NCI-H2227 (cell line): ENCODE measurements around the gene PACSIN2.

Source experiments
- DNase-seq: peaks from one replicate; lab custom pipeline; 2025; ENCODE audit not compliant: unreplicated experiment; lab: John Stamatoyannopoulos, UW

The PACSIN2 gene

DNA sequence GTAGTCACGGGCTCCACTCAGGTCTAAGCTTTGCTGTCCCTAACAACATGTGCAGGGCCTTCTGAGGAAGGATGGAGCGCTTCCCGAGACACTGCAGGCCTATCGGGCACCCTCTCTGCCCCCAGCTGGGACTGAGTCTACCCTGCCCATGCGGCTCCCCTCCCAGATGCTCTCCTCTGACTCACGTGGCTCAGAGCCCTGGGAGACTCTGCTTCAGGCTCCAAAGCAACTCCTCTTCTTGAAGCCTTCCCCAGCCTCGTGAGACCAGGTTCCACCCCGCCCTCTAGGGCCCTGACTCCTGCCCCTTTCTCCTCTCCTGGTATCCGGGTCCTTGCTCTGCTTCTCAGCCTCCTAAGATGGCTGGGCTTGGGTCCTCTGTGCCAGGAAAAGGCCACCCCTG lies 129.5 kb downstream of the PACSIN2 start:
- DNase-seq: no peak

DNA sequence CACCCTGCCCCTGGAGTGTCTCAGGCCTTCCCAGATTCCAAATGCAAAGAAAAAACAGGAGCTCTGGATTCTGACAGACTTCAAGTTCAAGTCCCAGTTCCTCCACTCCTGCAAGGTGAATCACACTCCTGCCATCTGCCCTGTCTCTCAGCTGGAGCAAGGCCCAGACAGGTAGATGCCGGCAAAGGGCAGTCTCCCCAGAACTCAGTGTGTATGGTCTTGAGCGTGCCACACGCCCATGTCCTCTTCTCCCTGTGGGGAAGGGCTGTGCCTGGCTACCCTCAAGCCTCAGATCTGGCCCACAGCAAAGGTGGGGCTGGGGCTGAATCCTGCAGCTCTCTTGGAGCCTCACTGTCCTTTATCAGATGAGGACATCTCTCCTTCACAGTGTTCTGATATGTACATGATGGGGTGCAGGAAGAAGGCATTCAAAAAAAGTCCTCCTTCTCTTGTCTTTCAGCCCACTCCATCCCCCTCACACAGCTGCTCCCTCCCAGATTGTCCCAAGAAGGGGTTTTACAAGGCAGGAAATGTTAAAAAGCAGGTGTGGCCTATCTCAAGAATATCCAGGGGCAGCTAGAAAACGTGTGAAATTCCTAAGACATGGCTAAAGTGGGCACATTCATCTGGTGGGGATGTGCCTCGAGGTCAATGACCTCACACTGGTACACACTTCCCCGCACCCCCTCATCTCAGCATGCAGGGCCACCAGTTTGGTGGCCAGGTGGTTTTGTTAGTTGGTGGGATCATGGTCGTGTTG lies 130.2 kb downstream of the PACSIN2 start:
- DNase-seq: no peak

DNA sequence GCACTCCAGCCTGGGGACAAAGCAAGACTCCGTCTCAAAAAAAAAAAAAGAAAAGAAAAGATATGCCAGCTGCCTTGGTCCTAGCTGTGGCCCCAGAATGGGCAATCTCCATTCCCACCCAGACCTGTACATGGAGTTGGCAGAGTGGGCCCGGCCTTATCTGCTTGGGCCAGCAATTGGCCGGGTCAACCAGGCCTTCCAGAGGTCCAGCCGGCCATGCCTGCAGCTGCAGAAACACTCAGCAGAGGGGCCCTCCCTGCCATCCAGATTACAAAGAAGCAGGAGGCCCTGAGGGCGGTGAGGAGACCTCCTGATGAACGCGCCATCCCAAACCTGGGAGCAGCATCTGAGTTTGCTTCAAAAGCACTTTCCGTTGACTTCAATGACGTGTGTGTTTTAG lies 131.0 kb downstream of the PACSIN2 start:
- no peak for DNase-seq

DNA sequence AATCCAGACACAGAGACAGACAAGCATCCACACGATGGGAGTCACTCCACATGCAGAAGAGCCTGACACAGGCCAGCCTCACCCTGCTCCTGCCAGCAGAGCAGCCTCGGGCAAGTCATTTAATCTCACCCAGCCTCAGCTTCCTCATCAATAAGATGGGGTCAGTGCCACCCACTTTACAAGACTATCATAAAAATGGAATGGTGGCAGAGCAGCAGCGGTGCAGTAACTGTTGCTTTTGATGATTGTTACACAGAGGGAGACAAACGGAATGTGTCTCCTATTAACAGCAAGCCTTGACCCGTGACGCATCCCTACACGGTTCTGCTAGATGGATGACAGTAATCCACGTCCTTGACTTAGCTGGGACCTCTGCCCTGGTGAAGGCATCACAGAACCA lies 131.8 kb downstream of the PACSIN2 start:
- DNase-seq: no peak

DNA sequence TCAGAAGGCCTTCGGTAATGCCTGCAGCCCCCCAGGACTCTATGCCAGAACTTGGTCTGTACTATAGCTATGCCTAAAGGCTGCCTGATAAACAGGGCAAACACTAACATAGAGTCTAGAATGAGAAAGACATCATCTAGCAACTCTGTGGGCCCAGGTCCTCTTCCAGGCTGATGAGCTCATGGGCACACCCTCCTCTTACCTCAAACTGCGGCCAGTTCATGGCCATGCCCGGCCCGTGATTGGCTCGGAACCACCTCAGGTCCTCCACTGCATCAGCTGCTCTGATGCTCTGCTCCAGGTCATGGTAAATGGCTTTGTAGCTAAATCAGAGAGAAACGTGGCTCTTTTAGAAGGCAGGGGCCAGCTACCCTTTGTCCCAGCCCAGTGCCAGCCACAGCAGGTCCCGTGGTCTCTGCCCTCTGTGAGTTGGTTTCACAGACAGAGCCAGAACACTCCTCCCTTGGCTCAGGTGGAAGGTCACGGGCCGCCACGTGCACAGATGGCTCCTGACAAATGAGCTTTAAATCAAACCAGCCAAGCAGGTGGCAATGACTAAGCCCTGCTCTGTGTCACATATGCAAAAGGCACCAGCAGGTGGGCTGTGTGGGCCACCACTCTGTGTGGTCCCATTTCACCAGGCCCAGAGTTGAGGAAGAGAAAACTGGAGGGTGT lies 132.8 kb downstream of the PACSIN2 start:
- DNase-seq: no peak

DNA sequence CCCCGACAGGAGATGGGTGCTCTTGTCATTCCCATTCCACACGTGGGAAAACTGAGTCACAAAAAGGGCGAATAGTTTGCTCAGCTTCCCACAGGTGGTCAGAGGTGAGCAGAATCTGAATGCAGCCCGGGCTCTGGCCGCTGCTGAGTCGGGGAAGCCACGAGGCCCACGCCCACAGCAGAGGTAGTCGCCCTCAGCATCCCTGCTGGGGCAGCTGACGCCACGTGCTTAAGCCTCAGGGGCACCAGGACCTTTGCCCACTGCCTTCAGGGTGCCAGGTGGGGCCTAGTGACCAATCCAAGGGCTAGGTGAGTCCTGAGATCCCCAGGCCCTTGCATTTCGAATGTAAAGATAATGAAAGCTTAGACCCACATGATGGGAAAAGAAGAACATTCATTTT lies 133.7 kb downstream of the PACSIN2 start:
- DNase-seq: no peak

DNA sequence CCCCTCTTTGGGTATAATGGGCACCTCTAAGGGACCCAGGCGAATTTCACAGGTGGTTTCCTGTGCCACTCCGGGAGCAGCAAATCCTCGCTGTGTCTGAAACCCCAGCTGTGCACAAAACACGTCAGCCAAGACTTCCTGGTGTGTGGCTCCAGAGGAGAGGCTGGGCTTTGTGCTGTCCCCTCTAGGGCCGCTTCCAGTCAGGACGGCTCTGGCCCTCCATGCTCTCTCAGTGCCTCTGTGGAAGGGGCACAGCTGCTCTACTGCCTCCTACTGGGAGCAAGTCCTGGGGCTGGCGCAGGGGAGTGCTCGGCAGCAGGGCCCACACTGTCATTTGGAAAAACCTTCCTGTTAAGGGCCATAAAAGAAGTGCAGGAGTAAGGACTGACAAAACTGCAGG lies 134.1 kb downstream of the PACSIN2 start:
- no peak for DNase-seq

DNA sequence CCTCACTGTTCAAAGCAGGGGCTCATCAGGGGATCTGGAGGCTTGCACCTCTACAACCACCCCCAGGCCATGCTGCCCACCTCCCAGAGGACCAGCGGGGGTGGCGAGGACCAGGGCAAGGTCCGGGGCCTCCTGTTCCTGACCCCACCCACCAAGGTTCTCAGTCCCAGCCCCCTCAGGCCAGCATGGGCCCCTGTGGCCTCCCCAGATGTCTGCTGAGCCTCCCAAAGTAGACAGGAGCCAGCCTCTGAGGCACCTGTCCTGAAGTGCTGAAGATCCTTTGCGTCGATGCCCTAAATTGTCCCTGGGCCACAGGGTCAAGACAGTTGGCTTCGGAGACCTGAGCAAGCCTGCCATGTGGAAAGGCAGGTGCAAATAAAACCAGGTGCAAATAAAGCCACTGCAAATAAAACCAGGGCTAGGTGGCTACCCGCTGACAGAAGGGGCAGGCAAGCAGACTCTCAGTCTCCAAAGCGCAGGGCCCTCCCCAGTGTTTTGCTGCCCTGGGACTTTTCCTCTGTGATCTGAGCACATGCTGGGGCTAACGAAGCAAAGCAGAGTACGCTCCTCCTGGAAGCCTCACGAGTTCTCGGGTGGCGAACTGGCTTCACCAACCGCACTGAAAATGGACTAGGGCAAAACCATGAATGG lies 135.5 kb downstream of the PACSIN2 start:
- no peak for DNase-seq

DNA sequence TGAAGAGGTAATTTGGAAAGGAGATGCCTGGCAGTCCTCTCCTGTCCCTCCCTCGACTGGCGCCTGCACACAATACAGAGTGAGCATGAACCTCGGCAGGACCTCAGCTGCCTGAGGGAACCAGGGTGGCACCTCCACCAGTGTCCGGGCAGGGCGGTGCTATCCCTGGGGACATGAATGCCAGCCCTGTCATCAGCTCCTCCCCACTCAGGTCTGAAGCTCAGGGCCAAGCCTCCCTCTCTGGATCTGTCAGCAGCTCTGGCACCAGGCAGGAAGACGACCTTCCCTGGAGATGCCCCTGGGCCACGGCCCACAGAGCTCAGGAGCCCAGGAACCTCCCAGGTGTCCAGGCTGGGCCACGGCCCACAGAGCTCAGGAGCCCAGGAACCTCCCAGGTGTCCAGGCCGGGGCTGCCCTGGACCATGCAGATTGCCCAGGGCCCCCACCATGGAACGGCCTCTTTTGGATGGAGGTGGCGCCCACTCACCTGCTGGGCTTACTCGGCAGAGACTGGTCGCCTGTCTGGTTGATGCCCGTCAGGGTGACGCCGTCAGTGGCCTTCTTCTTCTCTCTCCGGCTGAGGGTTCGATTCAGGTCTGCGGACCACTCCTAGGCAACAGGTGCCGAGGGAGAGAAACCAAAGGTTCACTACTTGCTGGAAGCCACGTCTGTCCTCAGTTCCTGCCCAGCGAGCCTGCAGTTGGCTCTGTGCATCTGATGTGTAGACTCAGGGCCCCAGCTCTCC lies 136.2 kb downstream of the PACSIN2 start:
- no peak for DNase-seq

DNA sequence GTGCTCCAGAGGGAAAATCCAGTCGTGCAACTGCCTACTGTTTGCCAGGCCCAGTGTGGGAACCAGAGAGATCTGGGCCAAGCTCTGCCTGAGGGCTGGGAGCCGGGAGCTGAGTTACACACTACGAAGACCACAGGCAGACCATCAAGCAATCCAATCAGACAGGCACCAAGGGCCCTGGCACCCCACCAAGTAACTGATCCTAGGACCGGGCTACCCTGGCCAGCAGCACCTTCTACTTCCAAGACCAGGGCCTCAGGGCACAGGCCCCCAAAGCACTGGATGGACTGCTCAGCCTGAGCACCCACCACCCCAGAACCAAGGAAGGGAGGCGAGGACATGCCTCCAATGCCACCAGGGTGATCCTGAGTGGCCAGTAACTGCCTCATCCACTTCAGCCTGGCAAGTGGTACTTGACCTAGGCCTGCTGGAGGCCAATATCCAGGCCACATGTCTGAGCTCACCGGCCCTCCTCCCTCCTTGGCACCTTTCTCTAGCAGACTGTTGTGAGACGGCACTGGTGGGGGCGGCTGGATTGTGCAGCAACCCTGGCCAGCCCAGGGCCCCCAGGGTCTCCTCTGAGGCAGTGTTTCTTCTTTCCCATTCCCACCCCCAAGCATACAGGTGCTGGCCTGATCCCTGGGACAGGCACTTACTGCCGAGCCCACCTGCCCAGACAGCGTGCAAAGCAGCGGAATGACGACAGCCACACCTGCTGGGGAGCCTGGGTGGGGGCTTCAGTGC lies 137.2 kb downstream of the PACSIN2 start:
- DNase-seq: no peak

DNA sequence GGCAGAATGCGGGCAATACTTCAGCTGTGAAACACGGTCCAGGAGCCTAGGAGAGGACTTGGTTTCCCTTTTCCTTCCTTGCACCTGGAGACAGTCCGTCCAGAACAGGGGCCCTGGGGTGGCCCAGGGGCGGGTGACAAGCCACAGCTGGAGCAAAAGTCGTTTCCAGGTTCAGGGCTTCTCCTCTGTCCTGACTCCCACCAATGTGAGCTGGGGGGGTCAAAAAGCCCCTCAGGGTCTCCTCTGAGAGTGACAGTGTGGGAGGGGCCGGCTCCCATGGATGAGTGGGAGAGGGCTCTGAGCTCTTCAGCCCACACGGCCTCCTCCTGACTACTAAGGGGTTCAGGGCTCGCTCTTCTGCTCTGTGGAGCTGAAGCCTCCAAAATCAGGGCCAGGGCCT lies 137.8 kb downstream of the PACSIN2 start:
- DNase-seq: no peak

DNA sequence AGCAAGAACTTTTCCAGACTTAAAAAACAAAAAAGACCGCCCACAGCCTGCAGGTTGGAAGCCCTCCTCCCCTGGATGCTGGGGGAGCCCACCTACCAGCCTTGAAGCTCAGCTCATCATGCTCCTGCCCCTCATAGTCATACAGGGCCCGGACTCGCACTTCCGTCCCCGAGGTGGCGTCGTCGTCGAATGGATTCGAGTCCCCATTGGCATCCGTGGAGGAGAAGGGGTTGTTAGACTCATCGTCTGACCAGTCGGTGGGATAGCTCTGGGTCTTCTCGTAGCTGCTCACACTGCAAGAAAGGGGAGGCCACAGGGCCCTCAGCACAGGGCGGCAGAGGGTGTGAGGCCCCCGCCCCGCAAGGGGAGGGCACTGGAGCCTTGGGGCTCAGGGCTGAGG lies 138.9 kb downstream of the PACSIN2 start:
- no peak for DNase-seq

DNA sequence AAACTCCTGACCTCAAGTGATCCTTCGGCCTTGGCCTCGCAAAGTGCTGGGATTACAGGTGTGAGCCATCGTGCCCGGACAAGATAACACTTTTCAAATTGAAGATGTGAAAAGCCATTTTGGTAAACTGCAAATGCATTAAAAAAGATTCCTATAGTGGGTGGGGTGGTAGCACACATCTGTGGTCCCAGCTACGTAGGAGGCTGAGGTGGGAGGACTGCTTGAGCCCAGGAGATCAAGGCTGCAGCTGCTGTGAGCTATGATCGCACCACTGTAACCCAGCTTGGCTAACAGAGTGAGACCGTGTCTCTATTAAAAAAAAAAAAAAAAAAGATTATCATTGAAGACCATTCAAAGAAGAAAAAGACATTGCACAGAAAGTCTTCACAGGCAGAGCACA lies 140.9 kb downstream of the PACSIN2 start:
- no peak for DNase-seq

DNA sequence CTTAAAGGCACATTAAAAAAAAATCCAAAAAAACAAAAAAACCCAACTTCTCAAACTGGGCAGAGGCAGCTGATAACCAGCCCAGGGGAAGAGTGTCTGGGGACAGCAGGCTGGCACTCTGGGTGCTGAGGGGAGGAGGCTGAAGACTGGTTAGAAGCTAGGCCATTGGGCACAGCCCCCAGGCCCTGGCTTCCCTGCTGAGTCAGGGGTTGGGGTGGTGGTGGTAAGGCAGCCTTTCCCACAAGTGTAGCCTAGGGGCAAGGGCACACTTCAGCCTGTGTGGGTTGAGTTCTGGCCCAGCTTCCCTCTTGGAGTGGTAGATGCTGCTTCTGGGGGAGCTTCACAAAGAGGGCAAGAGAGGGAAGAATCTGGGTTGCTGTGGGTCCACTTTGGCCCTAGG lies 141.6 kb downstream of the PACSIN2 start:
- DNase-seq: no peak

DNA sequence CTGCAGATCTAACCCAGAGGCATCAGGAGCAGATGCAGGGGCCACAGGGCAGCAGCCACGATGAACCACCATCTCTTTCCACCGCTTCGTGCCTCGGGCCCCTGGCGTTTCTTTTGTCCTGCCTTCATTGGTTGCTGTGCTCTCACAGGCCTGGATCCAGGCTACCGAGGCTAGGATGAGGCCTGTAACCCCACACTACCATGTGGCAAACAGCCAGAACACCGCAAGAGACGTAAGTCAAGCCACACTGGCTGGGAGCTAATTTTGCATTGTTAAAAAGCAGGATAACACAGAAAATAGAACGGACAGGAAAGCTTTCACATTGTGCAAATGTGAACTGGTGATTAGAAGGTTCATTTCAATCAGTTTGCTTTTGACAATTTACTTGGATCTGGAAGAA lies 142.1 kb downstream of the PACSIN2 start:
- no peak for DNase-seq

DNA sequence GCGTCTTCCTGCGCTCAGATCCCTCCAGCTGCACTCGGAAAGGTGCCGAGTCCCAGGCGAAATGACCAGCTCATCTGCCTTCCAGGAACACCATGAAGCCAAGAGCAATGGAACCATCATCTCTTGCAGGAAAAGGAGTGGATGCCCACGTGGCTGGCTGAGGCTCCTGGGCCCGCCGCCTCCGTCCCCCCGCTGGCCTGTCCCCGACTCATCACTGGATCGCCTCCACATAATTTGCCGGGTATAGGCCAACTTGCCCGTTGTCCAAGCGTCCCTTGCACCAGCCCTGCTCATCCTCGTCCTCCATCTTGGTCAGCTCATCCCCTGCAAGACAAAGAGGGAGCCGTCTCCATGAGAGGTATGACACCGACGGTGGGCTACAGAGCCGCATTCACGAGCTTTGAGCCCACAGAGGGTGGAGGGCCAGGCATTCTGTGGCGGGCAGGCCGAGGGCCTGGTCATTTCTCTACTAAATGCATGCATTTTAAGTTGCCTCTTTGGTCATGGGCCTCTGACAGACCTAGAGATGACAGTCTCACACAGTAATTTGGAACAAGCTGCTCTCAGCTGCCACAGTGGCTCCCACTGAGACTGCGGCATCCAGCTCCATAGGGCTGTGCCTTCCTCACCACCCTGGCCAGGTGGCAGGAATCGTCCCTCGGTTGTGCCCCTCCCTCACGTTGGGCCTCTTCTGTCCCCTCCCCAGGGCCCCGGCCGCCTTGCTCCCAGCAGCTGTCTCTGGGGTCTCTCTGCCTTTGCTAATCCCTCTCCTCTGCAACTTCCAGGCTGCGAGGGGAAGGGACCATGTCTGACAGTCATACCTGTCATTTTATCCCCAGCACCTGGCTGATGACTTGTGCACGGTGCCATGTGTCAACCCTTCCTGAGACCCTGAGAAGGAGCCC lies 143.6 kb downstream of the PACSIN2 start:
- DNase-seq: no peak

DNA sequence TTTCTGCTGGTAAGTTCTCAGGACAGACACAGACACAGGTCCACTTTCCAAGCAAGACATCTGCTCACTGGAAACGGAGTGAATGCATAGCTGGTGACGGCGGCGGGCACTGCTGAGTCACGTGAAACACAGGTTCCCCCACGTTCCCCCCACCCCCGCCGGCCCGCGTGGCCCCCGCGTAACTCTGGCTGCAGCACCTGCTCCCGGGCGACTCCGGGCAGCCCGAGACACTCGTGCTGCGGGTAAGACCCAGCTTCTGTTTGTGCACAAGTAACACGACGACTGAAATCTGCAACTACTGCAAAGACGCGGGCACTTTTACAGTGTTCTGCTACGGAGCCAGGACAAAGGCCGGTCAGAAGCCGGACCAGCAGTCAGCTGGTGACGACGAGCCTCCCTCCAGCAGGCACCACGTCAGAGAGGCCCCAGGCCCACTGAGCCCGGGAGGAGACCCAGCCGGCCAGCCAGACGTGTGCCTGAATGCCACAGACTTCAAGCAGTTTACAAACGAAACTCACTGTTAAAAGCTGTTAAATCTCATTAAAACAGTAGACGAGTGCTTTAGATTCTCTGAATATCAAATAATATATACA lies 145.0 kb downstream of the PACSIN2 start:
- DNase-seq: no peak

DNA sequence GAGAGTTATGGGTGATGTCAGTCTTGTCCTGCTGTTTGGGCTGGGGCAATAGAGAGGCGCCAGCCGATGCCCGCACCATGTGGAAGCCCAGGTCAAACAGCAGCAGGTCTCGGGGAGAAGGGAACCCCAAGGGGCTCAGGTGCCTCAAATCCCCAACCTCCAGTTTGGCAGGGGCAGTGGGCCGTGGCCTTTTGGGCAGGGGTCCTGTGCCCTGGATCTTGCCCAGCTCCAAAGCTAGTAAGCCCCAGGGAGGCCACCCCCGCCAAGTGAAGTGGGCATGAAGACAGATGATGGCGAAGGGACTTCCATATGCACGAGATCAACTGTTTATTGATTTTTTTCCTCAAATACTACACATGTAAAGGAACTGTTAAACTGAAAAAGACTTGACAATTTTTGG lies 145.5 kb downstream of the PACSIN2 start:
- no peak for DNase-seq

DNA sequence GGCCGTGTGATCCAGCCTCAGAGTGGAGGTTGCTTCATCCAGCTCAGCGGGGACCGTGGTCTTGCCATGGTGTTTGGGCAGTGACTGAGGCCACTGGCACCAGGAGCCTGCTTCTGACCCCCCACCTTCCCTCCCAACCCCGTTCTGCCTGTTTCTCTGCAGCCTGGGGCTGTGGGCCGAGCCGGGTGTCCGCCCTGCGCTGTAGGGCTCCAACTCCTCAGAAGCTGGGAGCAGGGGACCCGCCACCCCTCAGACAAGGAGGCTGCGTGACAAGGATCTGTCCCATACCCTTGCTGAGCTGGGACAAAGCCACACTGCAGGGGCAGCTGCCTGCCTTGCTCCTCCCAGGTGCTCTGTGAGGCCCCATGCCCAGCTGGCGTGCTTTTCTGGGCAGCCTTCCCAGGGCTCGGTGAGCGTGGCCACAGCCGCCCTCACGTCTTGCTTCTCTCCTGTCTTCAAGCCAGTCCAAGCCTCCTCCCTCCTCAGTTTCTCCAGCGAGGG lies 146.1 kb downstream of the PACSIN2 start:
- DNase-seq: no peak
